ENCODE measurements around the gene C1QTNF9. TPM values are rescaled to one million over a fixed set of nuclear protein-coding genes. Genes with fewer than 3 reads are reported as not detected.

Gene C1QTNF9
- polyA plus RNA-seq, 1 donor, result 0.42 TPM

DNA sequence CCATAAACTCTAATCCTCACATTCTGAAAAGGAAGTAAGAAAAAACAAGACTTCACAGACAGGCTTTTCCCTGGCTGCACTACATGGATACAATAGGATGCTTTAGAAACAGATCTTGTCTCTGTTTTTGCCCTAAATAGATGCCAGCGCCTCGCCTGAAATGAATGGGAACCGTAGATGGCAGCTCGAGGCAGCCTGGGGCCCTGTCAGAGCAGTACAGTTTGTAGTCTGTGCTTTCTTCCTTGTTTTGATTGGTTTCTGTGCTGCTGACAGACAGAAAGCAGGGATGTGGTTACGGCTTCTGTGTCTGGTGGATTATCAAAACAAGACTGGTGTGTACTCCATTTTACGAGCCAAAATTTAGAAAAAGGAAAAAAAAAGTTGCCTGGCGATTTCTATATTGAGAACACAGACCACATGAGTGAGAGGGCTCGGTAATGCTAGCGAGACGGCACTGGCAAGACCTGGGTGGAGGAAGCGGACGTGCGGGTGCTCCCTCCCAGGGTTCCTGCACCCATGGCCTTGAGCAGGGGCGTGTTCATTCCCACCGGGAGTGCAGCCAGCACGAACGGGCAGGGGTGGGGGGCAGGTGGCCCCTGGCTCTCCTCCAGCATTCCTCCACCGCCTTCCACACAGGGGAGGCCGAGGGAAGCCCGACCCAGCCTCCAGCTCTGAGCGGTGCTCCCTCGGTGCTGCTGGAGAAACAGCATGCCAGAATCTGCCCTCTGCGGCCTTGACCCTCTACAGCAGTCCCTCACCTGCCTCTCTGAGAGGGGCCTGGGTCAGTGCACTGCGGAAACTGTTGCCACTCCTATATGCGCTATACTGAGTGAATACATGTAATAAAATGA, 37.6 kb upstream of the C1QTNF9 start:
- no peaks in the 10 kb centered on the region for H3K27me3 ChIP-seq (ENCODE audit: control insufficient read depth, insufficient read depth, low read length)
- no peaks in the 10 kb centered on the region for H3K36me3 ChIP-seq (ENCODE audit: control insufficient read depth, insufficient read depth, low read length)
- H3K27ac ChIP-seq (ENCODE audit: low read length), result peak overlapping the region; percentile 67
- peaks cover 2% of the 10 kb centered on the region for H3K9me3 ChIP-seq (ENCODE audit: control insufficient read depth, low read depth, low read length)
- DNase-seq, result peak; percentile 46 to 81
- H3K4me3 ChIP-seq (ENCODE audit: low read length), result peak overlapping the region; percentile 39
- peaks cover 20% of the 10 kb centered on the region for H3K4me1 ChIP-seq (ENCODE audit: control insufficient read depth, insufficient read depth, low read length)
- no CpG with 5 or more reads among the region's 25 CpGs for WGBS (ENCODE audit: insufficient coverage, low lambda C conversion rate)

DNA sequence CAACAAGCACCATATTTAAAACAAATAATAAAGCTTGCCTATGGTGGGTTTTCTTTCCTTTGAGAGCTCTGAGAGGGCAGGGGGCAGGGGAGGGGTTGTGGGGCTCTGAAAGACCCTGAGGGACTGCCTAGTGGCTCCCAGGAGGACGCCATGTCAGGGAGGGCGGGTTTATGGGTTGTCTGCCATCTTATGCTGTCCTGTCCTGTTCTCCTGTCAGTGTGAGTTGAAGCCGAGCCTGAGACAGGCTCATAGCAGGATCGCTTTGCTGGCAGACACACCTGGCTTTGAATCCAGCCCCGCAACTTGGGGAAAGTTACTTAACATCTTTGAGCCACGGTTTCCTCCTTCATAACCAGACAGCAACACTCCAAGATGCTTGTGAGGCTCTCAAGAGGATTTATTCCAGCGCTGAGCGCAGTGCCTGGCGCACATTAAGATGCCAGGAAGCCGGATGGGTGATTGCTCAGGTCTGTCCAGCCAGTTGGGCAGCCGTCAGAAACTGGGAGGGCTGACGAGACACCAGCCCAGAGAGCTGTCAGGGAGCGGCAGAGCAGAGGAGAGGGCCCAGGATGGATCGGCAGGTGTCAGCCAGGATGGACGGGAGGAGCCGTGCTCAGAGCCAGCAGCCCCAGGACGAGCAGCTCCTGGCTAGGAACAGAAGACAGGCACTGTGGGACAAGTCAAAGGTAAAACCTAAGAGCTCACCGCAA, 36.8 kb upstream of the C1QTNF9 start:
- Histone ChIP-seq H3K27me3 (ENCODE audit: control insufficient read depth, insufficient read depth, low read length) (no peaks in the 10 kb centered on the region), H3K4me3 (ENCODE audit: low read length) (peak overlapping the region; percentile 39), H3K9me3 (ENCODE audit: control insufficient read depth, low read depth, low read length) (peaks cover 2% of the 10 kb centered on the region), H3K36me3 (ENCODE audit: control insufficient read depth, insufficient read depth, low read length) (no peaks in the 10 kb centered on the region), H3K4me1 (ENCODE audit: control insufficient read depth, insufficient read depth, low read length) (peaks cover 20% of the 10 kb centered on the region), H3K27ac (ENCODE audit: low read length) (peak overlapping the region; percentile 67)
- DNase-seq, result peak in 1 of 2 donors; percentile 30
- no CpG with 5 or more reads among the region's 18 CpGs for WGBS (ENCODE audit: insufficient coverage, low lambda C conversion rate)

DNA sequence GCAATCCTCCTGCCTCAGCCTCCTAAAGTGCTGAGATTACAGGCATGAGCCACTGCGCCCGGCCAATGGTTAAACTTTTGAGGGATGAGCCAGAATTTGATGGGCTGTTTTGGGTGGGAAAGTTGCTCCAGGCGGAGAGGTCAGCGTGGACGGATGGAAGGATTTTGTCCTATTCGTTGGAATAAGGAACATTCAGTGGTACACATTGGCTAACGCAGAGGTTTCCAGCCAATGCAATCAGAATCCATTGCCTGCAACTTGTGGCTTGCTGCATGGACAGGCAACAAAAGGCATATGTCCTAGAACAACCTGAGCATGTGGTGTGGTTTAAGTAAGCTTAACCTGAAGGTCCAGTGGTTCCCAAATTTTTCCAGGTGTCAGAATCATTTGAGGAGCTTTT, 35.5 kb upstream of the C1QTNF9 start:
- DNase-seq, result no peak
- 100% methylated on average over 1 of the region's 7 CpGs for WGBS (ENCODE audit: insufficient coverage, low lambda C conversion rate)
- H3K36me3 ChIP-seq (ENCODE audit: control insufficient read depth, insufficient read depth, low read length), result no peaks in the 10 kb centered on the region
- H3K9me3 ChIP-seq (ENCODE audit: control insufficient read depth, low read depth, low read length), result peaks cover 2% of the 10 kb centered on the region
- H3K27me3 ChIP-seq (ENCODE audit: control insufficient read depth, insufficient read depth, low read length), result no peaks in the 10 kb centered on the region
- H3K4me3 ChIP-seq (ENCODE audit: low read length), result no peak overlapping the region
- peaks cover 20% of the 10 kb centered on the region for H3K4me1 ChIP-seq (ENCODE audit: control insufficient read depth, insufficient read depth, low read length)
- H3K27ac ChIP-seq (ENCODE audit: low read length), result no peak overlapping the region

DNA sequence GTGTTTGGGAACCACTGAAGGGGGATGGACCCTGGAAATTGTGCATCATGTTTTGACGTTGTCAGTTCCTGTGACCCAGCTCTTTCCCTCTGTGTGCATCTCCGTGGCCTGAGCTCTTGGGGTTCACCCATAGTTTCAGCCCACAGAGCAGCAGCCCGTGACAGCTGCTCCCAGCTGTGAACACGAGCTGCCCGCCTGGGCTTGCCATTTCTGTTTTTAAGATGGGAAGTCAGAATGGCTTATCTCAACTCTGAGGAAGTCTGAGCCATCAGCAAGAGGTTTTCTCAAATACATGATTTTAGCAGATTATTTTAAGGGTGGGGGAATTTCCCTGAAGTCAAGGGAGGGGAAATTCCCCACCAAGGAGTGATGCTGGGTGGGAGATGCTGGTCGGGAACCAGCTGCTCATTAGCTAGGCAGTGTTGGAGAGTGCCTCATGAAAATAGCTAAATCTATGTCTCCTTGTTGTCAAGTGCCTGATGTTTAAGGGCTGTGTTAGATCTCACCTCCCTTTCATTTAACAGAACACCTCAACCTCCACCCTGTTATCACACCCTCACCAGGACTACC, 34.8 kb upstream of the C1QTNF9 start:
- WGBS (ENCODE audit: insufficient coverage, low lambda C conversion rate), result no CpG with 5 or more reads among the region's 6 CpGs
- peaks cover 2% of the 10 kb centered on the region for H3K9me3 ChIP-seq (ENCODE audit: control insufficient read depth, low read depth, low read length)
- no peaks in the 10 kb centered on the region for H3K36me3 ChIP-seq (ENCODE audit: control insufficient read depth, insufficient read depth, low read length)
- H3K27ac ChIP-seq (ENCODE audit: low read length), result no peak overlapping the region
- peaks cover 20% of the 10 kb centered on the region for H3K4me1 ChIP-seq (ENCODE audit: control insufficient read depth, insufficient read depth, low read length)
- DNase-seq, result peak in 1 of 2 donors; percentile 33
- H3K27me3 ChIP-seq (ENCODE audit: control insufficient read depth, insufficient read depth, low read length), result no peaks in the 10 kb centered on the region
- H3K4me3 ChIP-seq (ENCODE audit: low read length), result no peak overlapping the region

DNA sequence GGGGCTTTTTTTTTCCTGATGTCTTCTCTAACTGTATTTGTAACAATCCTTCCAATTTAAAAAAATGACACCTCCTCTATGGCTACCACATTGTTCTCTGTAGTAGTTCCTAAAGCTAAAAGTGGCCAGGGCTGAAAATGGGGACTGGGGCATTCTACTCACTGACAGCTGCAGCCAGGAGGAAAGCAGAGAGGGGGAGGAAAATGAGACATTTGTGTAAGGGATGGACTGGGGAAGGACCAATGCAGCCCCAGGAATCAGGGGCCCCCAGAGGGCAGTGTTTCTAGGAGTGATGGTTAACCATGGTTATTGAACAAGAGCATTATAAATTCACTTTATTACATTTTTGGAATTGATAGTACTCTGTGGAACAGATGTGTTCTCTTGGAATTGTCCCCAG, 34.3 kb upstream of the C1QTNF9 start:
- peaks cover 2% of the 10 kb centered on the region for H3K9me3 ChIP-seq (ENCODE audit: control insufficient read depth, low read depth, low read length)
- H3K36me3 ChIP-seq (ENCODE audit: control insufficient read depth, insufficient read depth, low read length), result no peaks in the 10 kb centered on the region
- peaks cover 20% of the 10 kb centered on the region for H3K4me1 ChIP-seq (ENCODE audit: control insufficient read depth, insufficient read depth, low read length)
- H3K27me3 ChIP-seq (ENCODE audit: control insufficient read depth, insufficient read depth, low read length), result no peaks in the 10 kb centered on the region
- no peak for DNase-seq
- no peak overlapping the region for H3K4me3 ChIP-seq (ENCODE audit: low read length)
- no peak overlapping the region for H3K27ac ChIP-seq (ENCODE audit: low read length)

DNA sequence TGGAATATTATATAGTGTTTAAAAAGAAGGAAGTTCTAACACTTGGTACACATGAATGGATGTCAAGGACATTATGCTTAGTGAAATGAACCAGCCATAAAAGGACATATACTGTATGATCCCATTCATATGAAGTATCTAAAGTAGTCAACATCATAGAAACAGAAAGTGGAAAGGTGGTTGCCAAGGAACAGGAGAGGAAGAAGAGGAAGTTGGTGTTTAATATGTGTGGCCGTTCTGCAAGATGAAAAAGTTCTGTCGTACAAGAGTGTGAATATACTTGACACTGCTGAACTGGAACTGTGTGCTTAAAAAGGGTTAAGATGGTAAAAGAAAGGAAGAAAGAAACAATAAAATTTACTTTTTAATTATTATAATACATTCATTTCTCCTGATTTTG, 33.1 kb upstream of the C1QTNF9 start:
- H3K4me1 ChIP-seq (ENCODE audit: control insufficient read depth, insufficient read depth, low read length), result peaks cover 13% of the 10 kb centered on the region
- no peaks in the 10 kb centered on the region for H3K27me3 ChIP-seq (ENCODE audit: control insufficient read depth, insufficient read depth, low read length)
- WGBS (ENCODE audit: insufficient coverage, low lambda C conversion rate), result 88% methylated on average over 1 of the region's 2 CpGs
- DNase-seq, result no peak
- no peaks in the 10 kb centered on the region for H3K9me3 ChIP-seq (ENCODE audit: control insufficient read depth, low read depth, low read length)
- H3K36me3 ChIP-seq (ENCODE audit: control insufficient read depth, insufficient read depth, low read length), result peaks cover 5% of the 10 kb centered on the region
- H3K27ac ChIP-seq (ENCODE audit: low read length), result no peak overlapping the region
- no peak overlapping the region for H3K4me3 ChIP-seq (ENCODE audit: low read length)

DNA sequence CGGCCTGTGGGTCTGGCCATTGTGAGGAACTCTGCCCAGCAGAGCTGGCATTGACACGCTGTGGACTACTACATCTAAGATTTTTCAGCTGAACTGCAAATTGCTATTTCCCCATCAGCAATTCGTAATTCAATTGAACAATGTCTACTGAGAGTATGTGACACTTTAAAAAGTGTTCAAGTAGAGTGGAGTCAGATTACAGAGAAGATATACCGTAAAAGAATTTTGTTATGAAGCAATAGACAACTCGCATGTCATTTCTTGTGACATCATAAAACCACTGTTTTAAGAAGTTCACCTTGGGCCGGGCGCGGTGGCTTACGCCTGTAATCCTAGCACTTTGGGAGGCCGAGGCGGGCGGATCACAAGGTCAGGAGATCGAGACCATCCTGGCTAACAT, 32.5 kb upstream of the C1QTNF9 start:
- Histone ChIP-seq H3K4me1 (ENCODE audit: control insufficient read depth, insufficient read depth, low read length) (peaks cover 12% of the 10 kb centered on the region), H3K27ac (ENCODE audit: low read length) (no peak overlapping the region), H3K9me3 (ENCODE audit: control insufficient read depth, low read depth, low read length) (no peaks in the 10 kb centered on the region), H3K27me3 (ENCODE audit: control insufficient read depth, insufficient read depth, low read length) (no peaks in the 10 kb centered on the region), H3K36me3 (ENCODE audit: control insufficient read depth, insufficient read depth, low read length) (peaks cover 7% of the 10 kb centered on the region), H3K4me3 (ENCODE audit: low read length) (no peak overlapping the region)
- no peak for DNase-seq
- no CpG with 5 or more reads among the region's 13 CpGs for WGBS (ENCODE audit: insufficient coverage, low lambda C conversion rate)

DNA sequence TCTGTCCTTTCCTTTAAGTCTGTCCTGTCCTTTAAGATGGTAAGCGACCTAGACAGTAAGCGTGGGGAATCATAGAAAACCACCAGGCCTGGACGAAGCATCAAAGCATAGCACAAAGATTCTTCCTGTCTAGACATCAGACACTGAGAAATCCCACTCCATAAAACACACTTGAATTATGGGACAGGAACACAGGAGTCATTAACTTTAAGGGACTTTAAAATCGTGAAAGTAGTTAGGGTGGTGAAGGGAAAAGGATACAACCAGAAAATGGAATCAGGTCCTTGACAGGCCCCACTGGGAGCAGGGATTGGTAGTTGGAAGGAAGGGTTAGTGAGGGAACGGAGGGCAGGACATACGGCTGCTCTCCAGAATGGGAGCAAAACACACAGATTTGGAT, 31.6 kb upstream of the C1QTNF9 start:
- Histone ChIP-seq H3K27ac (ENCODE audit: low read length) (no peak overlapping the region), H3K9me3 (ENCODE audit: control insufficient read depth, low read depth, low read length) (no peaks in the 10 kb centered on the region), H3K27me3 (ENCODE audit: control insufficient read depth, insufficient read depth, low read length) (no peaks in the 10 kb centered on the region), H3K4me1 (ENCODE audit: control insufficient read depth, insufficient read depth, low read length) (peaks cover 3% of the 10 kb centered on the region), H3K4me3 (ENCODE audit: low read length) (no peak overlapping the region), H3K36me3 (ENCODE audit: control insufficient read depth, insufficient read depth, low read length) (peaks cover 11% of the 10 kb centered on the region)
- WGBS (ENCODE audit: insufficient coverage, low lambda C conversion rate), result no CpG with 5 or more reads among the region's 6 CpGs
- no peak for DNase-seq

DNA sequence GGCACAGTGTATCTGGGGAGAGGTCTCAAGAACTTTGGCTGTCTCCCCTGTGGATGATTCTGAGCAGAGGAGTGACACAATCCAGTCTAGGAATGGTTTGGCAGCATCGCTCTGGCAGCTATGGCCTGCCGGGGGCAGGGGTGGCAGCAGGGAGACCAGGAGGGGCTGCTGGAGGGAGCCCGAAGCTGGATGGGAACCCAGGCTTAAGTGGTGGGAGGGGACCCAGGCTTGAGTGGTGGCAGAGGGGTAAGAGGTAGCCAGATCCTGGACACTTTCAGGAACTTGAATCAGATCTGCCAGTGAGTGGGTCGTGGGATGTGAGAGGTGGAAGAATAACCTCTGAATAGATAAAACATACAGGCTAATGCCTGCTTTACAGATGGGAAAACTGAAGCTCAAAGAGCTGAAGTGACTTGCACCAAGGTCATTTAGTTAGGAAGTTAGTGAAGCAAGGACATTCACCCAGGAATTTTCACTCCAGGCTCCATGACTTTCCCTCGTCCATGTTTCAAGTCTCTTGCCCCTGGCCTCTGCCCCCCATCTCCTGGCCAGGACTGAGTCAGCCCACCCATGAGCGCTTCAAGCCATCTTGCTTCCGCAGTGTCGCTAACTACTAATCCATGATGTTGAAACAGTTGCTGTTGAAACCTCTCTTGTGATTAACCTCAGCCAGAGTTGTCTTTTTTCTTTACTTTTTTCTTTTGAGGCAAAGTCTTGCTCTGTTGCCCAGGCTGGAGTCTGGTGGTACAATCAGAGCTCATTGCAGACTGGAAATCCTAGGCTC, 29.9 kb upstream of the C1QTNF9 start:
- DNase-seq, result no peak
- H3K36me3 ChIP-seq (ENCODE audit: control insufficient read depth, insufficient read depth, low read length), result peaks cover 19% of the 10 kb centered on the region
- 92% methylated on average over 2 of the region's 8 CpGs for WGBS (ENCODE audit: insufficient coverage, low lambda C conversion rate)
- H3K4me3 ChIP-seq (ENCODE audit: low read length), result no peak overlapping the region
- no peaks in the 10 kb centered on the region for H3K9me3 ChIP-seq (ENCODE audit: control insufficient read depth, low read depth, low read length)
- no peaks in the 10 kb centered on the region for H3K4me1 ChIP-seq (ENCODE audit: control insufficient read depth, insufficient read depth, low read length)
- no peak overlapping the region for H3K27ac ChIP-seq (ENCODE audit: low read length)
- H3K27me3 ChIP-seq (ENCODE audit: control insufficient read depth, insufficient read depth, low read length), result no peaks in the 10 kb centered on the region

DNA sequence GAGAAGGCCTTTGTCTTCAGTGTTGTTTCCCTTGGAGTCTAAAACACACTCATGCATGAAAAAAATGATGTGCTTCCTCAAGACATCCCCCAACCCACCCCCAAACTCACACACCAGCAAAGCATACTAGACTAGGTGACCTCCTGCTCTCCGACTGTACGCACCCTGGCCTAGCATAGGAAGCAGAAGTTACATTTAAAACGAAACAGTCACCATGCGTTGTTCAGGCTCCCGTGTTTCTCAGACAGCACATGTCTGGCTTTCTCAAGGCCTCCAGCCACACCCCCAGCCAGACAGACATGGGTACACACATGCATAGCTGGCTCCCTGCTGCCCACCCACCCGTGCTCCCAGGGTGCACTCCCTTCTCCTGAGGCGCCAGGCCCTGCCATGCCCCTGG, 28.7 kb upstream of the C1QTNF9 start:
- Histone ChIP-seq H3K27ac (ENCODE audit: low read length) (no peak overlapping the region), H3K4me1 (ENCODE audit: control insufficient read depth, insufficient read depth, low read length) (no peaks in the 10 kb centered on the region), H3K36me3 (ENCODE audit: control insufficient read depth, insufficient read depth, low read length) (peaks cover 25% of the 10 kb centered on the region), H3K9me3 (ENCODE audit: control insufficient read depth, low read depth, low read length) (no peaks in the 10 kb centered on the region), H3K4me3 (ENCODE audit: low read length) (no peak overlapping the region), H3K27me3 (ENCODE audit: control insufficient read depth, insufficient read depth, low read length) (no peaks in the 10 kb centered on the region)
- no peak for DNase-seq
- no CpG with 5 or more reads among the region's 7 CpGs for WGBS (ENCODE audit: insufficient coverage, low lambda C conversion rate)

All from large intestine (tissue), 3 donors.